HG03280 (cell line): ENCODE results near the gene KIF22.
"Not testable (repeated sequence)": the region's sequence is repeated elsewhere in the genome, so short reads cannot be mapped to it uniquely, and the experiment has no call there.

Experiments used
- ATAC-seq: cut with Tn5 transposase; IDR thresholded peaks from one replicate; pipeline ENCODE4 v1.9.1; 2021; ENCODE audit warnings: mild to moderate bottlenecking, moderate library complexity; ENCODE audit not compliant: unreplicated experiment

The KIF22 gene

GRCh38 chr16:29765167-29766032, 25.2 kb upstream of the KIF22 start:
- ATAC-seq, result no peak

- ATAC-seq, result no peak
These were observed 24.0 kb upstream of the KIF22 start for GRCh38 chr16:29766571-29766970.

GRCh38 chr16:29767062-29767461, 23.5 kb upstream of the KIF22 start:
- no peak for ATAC-seq

GRCh38 chr16:29769507-29769906, 21.0 kb upstream of the KIF22 start:
- ATAC-seq, result no peak

- no peak for ATAC-seq
These were observed 20.2 kb upstream of the KIF22 start for GRCh38 chr16:29770250-29770929.

GRCh38 chr16:29772330-29772729, 18.2 kb upstream of the KIF22 start:
- not testable (repeated sequence) for ATAC-seq

GRCh38 chr16:29774730-29775129, 15.8 kb upstream of the KIF22 start:
- no peak for ATAC-seq

GRCh38 chr16:29775742-29776408, 14.7 kb upstream of the KIF22 start:
- ATAC-seq, result no peak

- ATAC-seq, result no peak
These were observed 12.8 kb upstream of the KIF22 start, which contains the start of gene ZG16 for GRCh38 chr16:29777576-29778350. TSS of gene ZG16 (plus strand) at chr16:29778256. CDS start at chr16:29779267, 1,011 bp downstream.

- no peak for ATAC-seq
These were observed 11.1 kb upstream of the KIF22 start for GRCh38 chr16:29779474-29779873.

- ATAC-seq, result not testable (repeated sequence)
These were observed 7.2 kb upstream of the KIF22 start for GRCh38 chr16:29783094-29783953.

- ATAC-seq, result no peak
These were observed 6.4 kb upstream of the KIF22 start for GRCh38 chr16:29784157-29784556.

GRCh38 chr16:29784901-29785500, 5.5 kb upstream of the KIF22 start:
- no peak for ATAC-seq

GRCh38 chr16:29787155-29787554, 3.4 kb upstream of the KIF22 start:
- ATAC-seq, result not testable (repeated sequence)

GRCh38 chr16:29789775-29790182, 772 bp upstream of the KIF22 start:
- ATAC-seq, result no peak

GRCh38 chr16:29790949-29791844, 646 bp downstream of the KIF22 start:
- ATAC-seq, result peak; percentile 1

GRCh38 chr16:29791845-29792807, 1.6 kb downstream of the KIF22 start:
- ATAC-seq, result no peak
